SKM-1 (cell line): ENCODE measurements around the gene RNF32.
"Not testable (repeated sequence)": the region's sequence is repeated elsewhere in the genome, so short reads cannot be mapped to it uniquely, and the experiment has no call there.

Source experiments
- DNase-seq: peaks from one replicate; lab custom pipeline; 2025; ENCODE audit not compliant: unreplicated experiment; lab: John Stamatoyannopoulos, UW

RNF32 gene

DNA sequence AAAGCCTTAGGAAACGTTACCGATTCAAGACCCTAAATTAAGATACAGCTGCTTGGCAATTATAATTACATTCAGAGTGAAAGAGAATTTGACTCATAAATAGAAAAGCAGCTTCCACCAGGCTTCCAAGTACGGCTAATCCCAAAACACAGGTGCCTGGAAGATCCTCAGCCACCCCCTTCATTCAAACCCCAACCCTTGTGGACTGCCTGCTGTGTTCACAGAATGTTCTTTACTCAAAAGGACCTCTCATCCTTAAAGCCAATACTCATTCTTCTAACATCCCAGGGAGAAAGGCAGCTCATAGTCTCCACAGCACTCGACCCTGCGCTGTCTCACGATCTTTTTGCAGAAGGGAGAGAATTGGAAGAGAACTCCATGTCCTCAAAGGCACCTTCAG lies 32.9 kb downstream of the RNF32 start:
- no peak for DNase-seq

DNA sequence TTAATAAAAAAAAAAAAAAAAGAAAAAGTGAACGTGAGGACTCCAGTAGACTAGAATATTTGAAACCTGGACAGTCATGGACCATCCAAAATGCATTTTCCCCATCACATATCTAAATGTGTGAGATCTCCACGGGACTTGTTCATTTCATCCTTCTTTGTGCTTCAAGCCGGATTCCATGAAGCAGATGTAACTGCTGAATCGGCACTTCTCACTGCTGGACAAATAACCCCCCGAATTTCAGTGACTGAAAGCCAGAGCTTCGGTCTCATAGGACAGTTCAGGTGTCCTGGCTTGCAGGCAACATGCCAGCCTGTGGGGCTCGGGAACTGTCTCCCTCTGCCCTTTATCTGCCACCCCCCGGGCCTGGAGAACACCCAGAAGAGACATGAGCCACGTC lies 33.3 kb downstream of the RNF32 start:
- DNase-seq: no peak

GRCh38 chr7:156675721-156676120 lies 35.1 kb downstream of the RNF32 start:
- no peak for DNase-seq

GRCh38 chr7:156676263-156676662 lies 35.7 kb downstream of the RNF32 start:
- no peak for DNase-seq

DNA sequence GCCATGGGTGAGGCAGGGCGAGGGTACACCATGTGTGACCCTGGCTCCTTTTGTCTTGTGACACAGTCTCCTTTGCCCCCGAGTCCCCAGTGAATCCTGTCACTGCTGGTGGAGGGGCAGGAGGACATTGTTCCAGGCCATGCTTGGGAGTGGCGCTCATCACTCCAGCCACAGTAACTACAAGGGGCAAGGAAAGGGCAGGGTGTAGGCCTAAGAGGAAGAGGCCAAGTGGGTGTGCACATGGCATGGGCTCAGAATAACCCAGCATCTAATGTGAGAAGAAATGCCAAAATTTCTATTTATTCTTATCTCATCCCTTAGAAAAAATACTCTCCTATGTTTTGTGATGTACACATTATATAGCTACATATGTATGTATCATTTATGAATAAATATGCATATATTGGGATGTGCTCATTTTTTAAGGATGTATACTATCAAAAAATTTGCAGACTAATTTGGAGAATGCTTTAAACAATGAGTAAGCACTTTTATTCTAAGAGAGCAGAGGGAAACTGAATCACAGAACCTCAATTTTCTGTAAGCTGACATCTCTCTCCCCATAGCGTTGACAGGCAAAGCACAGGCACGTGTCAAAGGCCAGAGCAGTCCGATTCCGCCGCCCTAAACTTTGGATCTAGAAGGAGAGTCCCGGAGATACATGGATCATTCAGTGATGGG lies 36.9 kb downstream of the RNF32 start:
- DNase-seq: no peak

- no peak for DNase-seq
Observed at GRCh38 chr7:156680281-156680680, 39.7 kb downstream of the RNF32 start.

DNA sequence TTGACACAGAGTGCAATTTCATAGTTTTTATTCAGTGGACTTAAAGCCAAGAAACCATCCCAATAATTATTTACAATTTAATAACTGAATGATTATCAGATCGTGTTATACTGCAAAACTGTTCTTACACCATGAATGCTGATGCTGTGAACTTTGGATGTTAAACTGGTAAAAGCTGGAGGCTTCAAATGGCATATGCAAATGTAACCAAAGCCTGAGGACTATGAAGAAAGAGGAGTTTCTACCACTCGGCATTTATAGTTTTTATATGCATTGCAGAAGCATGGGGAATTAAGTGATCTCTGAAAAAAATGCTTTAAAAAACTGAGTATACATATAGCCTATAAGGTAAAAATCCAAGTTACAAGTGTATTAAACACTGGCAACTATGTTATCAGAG lies 42.4 kb downstream of the RNF32 start:
- DNase-seq: no peak

- DNase-seq: no peak
Observed at GRCh38 chr7:156684251-156684650, 43.7 kb downstream of the RNF32 start.

GRCh38 chr7:156684661-156685060 lies 44.1 kb downstream of the RNF32 start:
- DNase-seq: no peak

GRCh38 chr7:156691764-156692163 lies 51.2 kb downstream of the RNF32 start:
- no peak for DNase-seq

- DNase-seq: no peak
Observed at GRCh38 chr7:156692849-156693248, 52.3 kb downstream of the RNF32 start.

- DNase-seq: no peak
Observed at GRCh38 chr7:156693627-156694026, 53.1 kb downstream of the RNF32 start.

DNA sequence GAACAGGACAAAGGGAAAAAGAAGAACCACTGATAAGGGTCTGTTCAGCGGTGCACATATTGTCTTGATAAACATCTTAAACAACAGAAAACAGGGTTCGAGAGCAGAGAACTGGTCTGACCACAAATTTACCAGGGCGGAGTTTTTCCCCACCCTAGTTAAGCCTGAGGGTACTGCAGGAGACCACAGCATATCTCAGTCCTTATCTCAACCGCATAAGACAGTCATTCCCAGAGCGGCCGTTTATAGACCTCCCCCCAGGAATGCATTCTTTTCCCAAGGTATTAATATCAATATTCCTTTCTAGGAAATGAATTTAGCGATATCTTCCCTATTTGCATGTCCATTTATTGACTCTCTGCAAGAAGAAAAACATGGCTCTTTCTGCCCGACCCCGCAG lies 56.7 kb downstream of the RNF32 start:
- not testable (repeated sequence) for DNase-seq

GRCh38 chr7:156698512-156698911 lies 57.9 kb downstream of the RNF32 start:
- not testable (repeated sequence) for DNase-seq

GRCh38 chr7:156701787-156702186 lies 61.2 kb downstream of the RNF32 start:
- DNase-seq: not testable (repeated sequence)

- no peak for DNase-seq
Observed at GRCh38 chr7:156702399-156702798, 61.8 kb downstream of the RNF32 start.

- DNase-seq: no peak
Observed at GRCh38 chr7:156703209-156703608, 62.6 kb downstream of the RNF32 start.

GRCh38 chr7:156703773-156704482 lies 63.4 kb downstream of the RNF32 start:
- no peak for DNase-seq

DNA sequence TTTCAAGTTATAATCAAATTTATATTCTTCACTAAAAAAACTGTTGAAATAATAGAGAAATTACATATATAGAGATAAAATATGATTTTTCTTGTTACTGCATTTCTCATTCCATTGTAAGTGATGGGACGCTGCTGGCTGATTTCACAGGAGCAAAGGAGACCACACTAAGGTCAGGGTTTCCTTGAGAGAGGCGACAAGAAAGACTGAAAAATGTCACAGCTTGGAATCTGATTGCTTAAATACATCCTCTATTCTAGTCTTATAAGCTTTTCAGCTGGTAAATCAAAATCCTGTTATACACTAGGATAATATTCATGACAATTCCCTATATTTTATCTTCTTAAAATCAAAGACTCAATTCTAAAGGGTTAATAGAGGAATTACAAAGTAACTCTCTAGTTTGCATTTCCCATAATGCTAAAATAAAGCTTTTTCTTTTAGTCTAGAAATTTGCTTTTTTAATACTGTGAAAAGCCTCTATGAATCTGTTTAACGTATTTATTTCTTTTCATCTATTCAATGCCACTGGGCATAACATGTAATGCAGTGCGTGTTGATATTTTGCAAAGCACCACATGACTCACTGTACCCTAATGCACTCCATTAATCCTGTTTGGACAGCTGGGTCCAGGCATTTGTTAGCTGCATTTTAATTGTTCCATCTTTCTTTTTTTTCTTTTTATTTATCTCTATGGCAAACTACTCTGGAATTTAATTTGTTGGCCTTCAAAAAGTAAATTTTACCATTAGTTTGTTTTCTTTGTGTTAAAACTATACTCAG lies 81.7 kb downstream of the RNF32 start:
- no peak for DNase-seq

GRCh38 chr7:156725073-156725472 lies 84.5 kb downstream of the RNF32 start:
- DNase-seq: no peak

DNA sequence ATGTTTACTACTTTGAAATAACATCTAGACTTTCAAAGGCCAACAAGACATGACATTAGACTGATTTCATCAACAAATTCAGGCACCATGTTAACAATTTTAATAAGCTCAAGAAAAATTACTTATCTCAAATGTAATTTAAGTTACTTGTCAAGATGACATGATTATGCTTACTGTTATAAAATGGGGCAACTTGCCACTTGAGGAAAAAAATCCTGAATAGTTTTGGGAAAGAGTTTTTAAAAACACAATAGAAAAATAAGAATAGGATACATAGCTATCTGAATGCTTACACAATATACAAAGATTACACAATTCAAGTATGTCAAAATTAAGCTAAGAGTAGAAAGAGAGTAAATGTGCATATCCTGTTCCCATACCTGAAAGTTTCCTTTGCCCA lies 85.4 kb downstream of the RNF32 start:
- DNase-seq: no peak
